Activated CD4-positive, alpha-beta T cell treated with anti-CD3 and anti-CD28 coated beads, Interleukin-2, amount 50 U/mL, for 16 hours (primary cell): Measurements from ENCODE around the gene GPC5.

Experiments used
- DNase-seq: peaks from one replicate; pipeline ENCODE4 v3.0.0-alpha.2; 2020

Gene GPC5

GRCh38 chr13:91544723-91545122, 146.3 kb downstream of the GPC5 start:
- no peak for DNase-seq

- DNase-seq = no peak
These were observed 148.5 kb downstream of the GPC5 start for GRCh38 chr13:91546900-91547299.

- no peak for DNase-seq
These were observed 155.2 kb downstream of the GPC5 start for GRCh38 chr13:91553584-91553983.

- no peak for DNase-seq
These were observed 155.7 kb downstream of the GPC5 start for GRCh38 chr13:91554101-91554500.

- DNase-seq = no peak
These were observed 159.1 kb downstream of the GPC5 start for GRCh38 chr13:91557328-91558090.

GRCh38 chr13:91563799-91564198, 165.4 kb downstream of the GPC5 start:
- DNase-seq = no peak

GRCh38 chr13:91564396-91564795, 166.0 kb downstream of the GPC5 start:
- no peak for DNase-seq

- no peak for DNase-seq
These were observed 166.9 kb downstream of the GPC5 start for GRCh38 chr13:91565296-91565695.

- DNase-seq = no peak
These were observed 169.2 kb downstream of the GPC5 start for GRCh38 chr13:91567485-91568207.

GRCh38 chr13:91571681-91572080, 173.3 kb downstream of the GPC5 start:
- no peak for DNase-seq

GRCh38 chr13:91572439-91572838, 174.0 kb downstream of the GPC5 start:
- no peak for DNase-seq

- no peak for DNase-seq
These were observed 174.7 kb downstream of the GPC5 start for GRCh38 chr13:91572944-91573598.

- no peak for DNase-seq
These were observed 176.3 kb downstream of the GPC5 start for GRCh38 chr13:91574766-91575165.

GRCh38 chr13:91576590-91576989, 178.2 kb downstream of the GPC5 start:
- DNase-seq = no peak

GRCh38 chr13:91579320-91579719, 180.9 kb downstream of the GPC5 start:
- no peak for DNase-seq

GRCh38 chr13:91580749-91581148, 182.3 kb downstream of the GPC5 start:
- no peak for DNase-seq

- no peak for DNase-seq
These were observed 188.2 kb downstream of the GPC5 start for GRCh38 chr13:91586609-91587008.

GRCh38 chr13:91588541-91588940, 190.1 kb downstream of the GPC5 start:
- DNase-seq = no peak

- DNase-seq = no peak
These were observed 193.9 kb downstream of the GPC5 start for GRCh38 chr13:91592056-91593014.

GRCh38 chr13:91593456-91593855, 195.0 kb downstream of the GPC5 start:
- no peak for DNase-seq

GRCh38 chr13:91594061-91594460, 195.6 kb downstream of the GPC5 start:
- no peak for DNase-seq

- DNase-seq = no peak
These were observed 197.3 kb downstream of the GPC5 start for GRCh38 chr13:91595677-91596076.

- no peak for DNase-seq
These were observed 198.4 kb downstream of the GPC5 start for GRCh38 chr13:91596842-91597241.
